NCI-H1105 treated with DMSO at 0.1 percent for 48 hours (cell line): ENCODE measurements around the gene TRAPPC2.

Source experiments
- DNase-seq: peaks from one replicate; lab custom pipeline; 2025; lab: John Stamatoyannopoulos, UW

The TRAPPC2 gene

DNA sequence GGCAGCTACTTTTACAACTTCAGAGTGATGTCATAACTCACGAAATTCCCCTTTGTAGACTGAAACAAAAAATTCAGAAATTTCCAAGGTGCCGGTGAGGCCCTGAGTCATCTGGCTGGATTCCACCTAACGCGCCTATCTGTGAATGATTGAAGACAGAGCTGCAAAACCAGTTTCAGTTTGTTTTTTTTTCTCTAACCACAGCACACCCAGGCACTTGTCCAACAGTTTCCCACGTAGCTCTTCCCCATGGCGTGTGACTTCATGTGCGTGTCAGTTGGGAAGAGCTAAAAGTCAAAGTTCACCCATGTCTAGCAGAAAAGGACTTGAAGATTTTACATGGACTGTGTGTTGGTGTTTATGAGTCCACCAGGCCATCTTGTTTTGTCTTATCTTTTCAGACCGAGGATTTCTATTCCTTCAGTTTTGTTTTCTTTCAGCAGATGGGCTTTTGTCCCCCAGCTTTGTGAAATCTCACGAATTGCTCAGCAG lies 65.1 kb downstream of the TRAPPC2 start:
- peak; percentile 14 for DNase-seq

DNA sequence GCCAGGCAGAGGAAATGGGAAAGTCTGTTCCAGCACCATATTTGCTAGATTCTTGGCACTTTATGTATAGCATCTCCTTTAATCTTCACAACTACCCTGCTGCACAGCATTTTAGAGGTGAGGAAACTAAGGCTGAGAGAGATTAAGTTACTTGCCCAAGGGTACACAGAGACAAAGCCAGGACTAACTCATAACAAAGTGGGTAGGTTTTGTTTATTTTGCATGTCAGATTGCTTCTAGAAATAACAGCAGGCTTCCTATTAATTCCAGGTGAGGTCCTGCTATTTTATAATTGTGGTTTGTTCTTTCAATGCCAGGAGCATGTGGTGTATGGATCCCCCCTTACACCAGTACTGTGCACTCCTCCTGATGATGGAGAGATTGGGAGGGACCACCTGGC lies 66.5 kb downstream of the TRAPPC2 start:
- no peak for DNase-seq

DNA sequence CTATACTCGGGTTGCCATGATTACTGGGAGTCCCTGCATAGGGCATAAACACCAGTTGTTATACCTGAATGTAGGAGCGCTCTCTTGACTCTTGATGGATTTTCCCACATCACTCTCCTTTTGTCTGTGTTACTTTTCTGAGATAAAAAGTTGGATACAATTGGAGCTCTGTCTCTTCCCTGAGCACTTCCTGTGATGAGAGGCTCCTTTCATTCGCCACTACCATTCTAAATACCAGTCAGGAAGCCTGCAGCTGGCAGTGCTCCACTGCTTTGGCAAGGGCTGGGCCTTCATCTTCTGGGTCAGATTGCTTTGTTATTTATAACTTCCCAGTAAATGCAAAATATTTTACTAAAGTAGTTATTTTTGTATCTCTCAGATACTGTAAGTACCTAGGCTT lies 67.6 kb downstream of the TRAPPC2 start:
- no peak for DNase-seq

DNA sequence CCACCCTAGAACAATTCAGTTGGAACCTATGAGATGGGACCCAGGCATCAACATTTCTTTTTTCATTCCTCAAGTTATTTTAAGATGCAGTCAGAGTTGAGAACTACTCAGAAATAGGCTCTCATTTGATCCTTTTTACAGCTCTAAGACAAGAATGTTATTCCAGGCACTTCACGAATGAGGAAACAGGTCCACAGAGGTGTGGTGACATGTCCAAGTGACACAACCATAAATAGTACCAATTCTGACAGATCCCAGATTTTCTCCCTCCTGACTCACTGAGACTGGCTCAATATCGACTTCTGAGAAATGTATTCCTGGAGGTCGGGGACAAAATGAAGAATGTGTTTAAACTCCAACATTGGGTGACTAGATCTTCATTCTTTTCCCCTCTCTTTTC lies 70.4 kb downstream of the TRAPPC2 start:
- DNase-seq = no peak

DNA sequence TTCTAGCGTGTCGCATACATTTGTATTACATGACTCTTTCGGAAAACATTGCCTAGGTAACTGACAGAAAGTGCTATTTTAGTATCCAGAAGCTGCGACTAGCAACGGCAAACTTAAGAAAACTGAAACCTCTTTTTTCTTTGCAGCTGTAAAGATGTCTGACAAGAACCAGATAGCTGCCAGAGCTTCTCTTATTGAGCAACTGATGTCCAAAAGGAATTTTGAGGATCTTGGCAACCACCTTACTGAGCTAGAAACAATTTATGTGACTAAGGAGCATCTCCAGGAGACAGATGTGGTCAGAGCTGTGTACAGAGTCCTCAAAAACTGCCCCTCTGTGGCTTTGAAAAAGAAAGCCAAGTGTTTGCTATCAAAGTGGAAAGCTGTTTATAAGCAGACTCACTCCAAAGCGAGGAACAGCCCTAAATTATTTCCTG lies 72.0 kb downstream of the TRAPPC2 start:
- no peak for DNase-seq
